Keratinocyte (primary cell): Measurements from ENCODE around the gene JCAD. TPM values are rescaled to one million over a fixed set of nuclear protein-coding genes. Genes with fewer than 3 reads are reported as not detected.

Experiments used
- DNase-seq: peaks from one replicate; pipeline ENCODE4 v3.0.0-alpha.2; 2011; ENCODE audit warnings: low read depth, missing footprints, low spot score
- FAIRE-seq: peaks from 2 replicates; lab custom pipeline; 2011; peaks lifted over from hg19 to GRCh38; lab: Jason Lieb, UNC
- H2AFZ ChIP-seq: 2 replicates; pipeline ENCODE4 v1.6.0; 2012; ENCODE audit warnings: low read length, control low read depth, inconsistent platforms; ENCODE audit not compliant: control insufficient read depth
- H3K27ac ChIP-seq: 2 replicates; pipeline ENCODE4 v1.5.1; 2011; ENCODE audit warnings: low read length; ENCODE audit not compliant: control insufficient read depth, insufficient read depth
- H3K27me3 ChIP-seq: 3 replicates; pipeline ENCODE4 v1.6.0; 2011; ENCODE audit warnings: low read length; ENCODE audit not compliant: control insufficient read depth, insufficient read depth; ENCODE audit errors: extremely low read depth
- H3K36me3 ChIP-seq, 2 experiments: 2 replicates in 1 of 2; 3 replicates in 1 of 2; pipeline ENCODE4 v1.5.1; 2011; ENCODE audit warnings: low read length in 2 of 2, mild to moderate bottlenecking in 1 of 2; ENCODE audit not compliant: control insufficient read depth in 2 of 2, insufficient read depth in 2 of 2; ENCODE audit errors: extremely low read depth in 1 of 2
- H3K4me1 ChIP-seq: 3 replicates; pipeline ENCODE4 v1.5.1; 2011; ENCODE audit warnings: low read length; ENCODE audit not compliant: control insufficient read depth, insufficient read depth; ENCODE audit errors: extremely low read depth
- H3K4me2 ChIP-seq: 3 replicates; pipeline ENCODE4 v1.6.0; 2011; ENCODE audit warnings: low read depth, low read length; ENCODE audit not compliant: control insufficient read depth, insufficient read depth; ENCODE audit errors: extremely low read depth
- H3K4me3 ChIP-seq, 3 experiments: fragments of 200-600 bp in 1 of 3; sonication (generic) in 1 of 3; 2 replicates in 2 of 3; 3 replicates in 1 of 3; pipeline ENCODE4 v1.5.1; 2011 to 2016; ENCODE audit warnings: low read length in 3 of 3, mild to moderate bottlenecking in 3 of 3, control low read depth in 2 of 3, inconsistent platforms in 1 of 3, low read depth in 1 of 3, mixed read lengths in 1 of 3, mixed run types in 1 of 3, moderate library complexity in 1 of 3; ENCODE audit not compliant: control insufficient read depth in 2 of 3, insufficient read depth in 2 of 3; ENCODE audit errors: extremely low read depth in 1 of 3
- H3K79me2 ChIP-seq: 2 replicates; pipeline ENCODE4 v1.6.0; 2012; ENCODE audit warnings: low read length; ENCODE audit not compliant: control insufficient read depth, insufficient read depth
- H3K9ac ChIP-seq: 3 replicates; pipeline ENCODE4 v1.6.0; 2011; ENCODE audit warnings: low read length; ENCODE audit not compliant: control insufficient read depth, insufficient read depth; ENCODE audit errors: extremely low read depth
- H3K9me1 ChIP-seq: 3 replicates; pipeline ENCODE4 v1.6.0; 2011; ENCODE audit warnings: low read length; ENCODE audit not compliant: control insufficient read depth, insufficient read depth; ENCODE audit errors: extremely low read depth
- H3K9me3 ChIP-seq: 2 replicates; pipeline ENCODE4 v1.5.1; 2012; ENCODE audit warnings: low read depth, low read length; ENCODE audit not compliant: control insufficient read depth
- H4K20me1 ChIP-seq: 3 replicates; pipeline ENCODE4 v1.6.0; 2011; ENCODE audit warnings: low read length; ENCODE audit not compliant: control insufficient read depth, insufficient read depth; ENCODE audit errors: extremely low read depth
- CTCF ChIP-seq, 3 experiments: IDR thresholded peaks in 1 of 3; conservative IDR thresholded peaks in 1 of 3; optimal IDR thresholded peaks in 1 of 3; 2 replicates in 2 of 3; 3 replicates in 1 of 3; pipeline versions ENCODE3 to v1.5.1; 2011; ENCODE audit warnings: low read length in 3 of 3, mild to moderate bottlenecking in 3 of 3, moderate library complexity in 2 of 3, control low read depth in 1 of 3, inconsistent platforms in 1 of 3; ENCODE audit not compliant: insufficient read depth in 2 of 3; ENCODE audit errors: extremely low read depth in 1 of 3
- EZH2 ChIP-seq: IDR thresholded peaks from one replicate; pipeline ENCODE4 v1.6.1; 2012; ENCODE audit warnings: inconsistent platforms, mild to moderate bottlenecking, low read length, moderate library complexity
- dilution Hi-C: fragments of 300-500 bp; cut with MboI; formaldehyde crosslinking; loops from one replicate; pipeline ENCODE4 v1.7.0; 2020; ENCODE audit warnings: low sequenced_read_pairs; ENCODE audit not compliant: extremely low pct_ligation_motif_present
- polyA plus RNA-seq, 5 experiments: library from polyadenylated mRNA; depleted of rRNA in 3 of 5; stranded (reverse) in 3 of 5; stranded (forward) in 1 of 5; unstranded in 1 of 5; fragments of >200 nt; gene quantifications; 1 replicate in 1 of 5; 2 replicates in 3 of 5; 3 replicates in 1 of 5; pipeline versions ENCODE4 v1.2.1 to v1.2.3, GENCODE V29; 2011 to 2012; ENCODE audit warnings: missing spikeins in 2 of 5, low read depth in 1 of 5, low replicate concordance in 1 of 5

Gene JCAD
- polyA plus RNA-seq, 1 donor (not counting 4 experiments of a cell fraction or from before 2014, with no cell fraction given), result 0.10 TPM

GRCh38 chr10:30048768-30049517, 10.4 kb downstream of the JCAD start:
- Histone ChIP-seq H3K4me1 (no peaks in the 10 kb centered on the region), H3K9me1 (no peaks in the 10 kb centered on the region), H3K9me3 (no peaks in the 10 kb centered on the region), H3K36me3 (no peaks in the 10 kb centered on the region), H3K27ac (no peak overlapping the region), H3K4me3 (no peak overlapping the region), H2AFZ (no peak overlapping the region), H3K79me2 (no peaks in the 10 kb centered on the region), H3K9ac (no peak overlapping the region), H3K4me2 (no peak overlapping the region), H4K20me1 (no peaks in the 10 kb centered on the region), H3K27me3 (no peaks in the 10 kb centered on the region)
- no peak for DNase-seq
- TF ChIP-seq EZH2 (no peak), CTCF (optimal IDR thresholded peaks at IDR 0.05 in 1 of 3, IDR thresholded peaks at IDR 0.05 in 1 of 3, conservative IDR thresholded peaks at IDR 0.05 in 1 of 3; ENCODE audit: extremely low read depth in 1 of 3, insufficient read depth in 2 of 3, low read length in 3 of 3) (no peak)
- no peak for FAIRE-seq
- dilution Hi-C loops, result no loop called here

DNA sequence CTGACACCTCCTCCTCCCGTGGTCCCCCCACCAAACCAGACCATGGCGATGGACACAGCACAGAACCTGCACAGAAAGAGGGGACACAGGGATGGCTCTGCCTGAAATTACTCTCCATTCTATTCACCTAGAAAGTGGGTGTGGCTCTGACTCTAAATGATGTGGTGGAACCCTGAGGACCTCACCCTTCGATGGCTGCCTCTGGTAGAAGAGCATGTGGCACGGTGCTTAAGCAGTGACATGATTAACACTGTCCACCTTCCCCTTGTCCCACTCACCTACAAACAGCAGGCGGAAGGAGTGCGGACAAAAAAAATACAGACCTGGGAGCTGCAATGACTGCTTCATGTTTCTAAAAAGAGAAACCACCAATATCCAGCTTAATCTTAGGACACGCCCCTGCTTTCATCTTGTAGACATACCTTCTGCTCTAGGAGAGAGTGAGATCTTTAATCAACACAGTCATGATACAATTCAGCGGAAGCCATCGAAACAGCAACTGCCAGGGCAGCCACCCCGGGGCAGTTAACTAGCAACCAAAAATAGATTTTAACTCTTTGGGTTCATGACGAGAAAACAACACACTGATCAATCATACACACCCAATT, 11.4 kb downstream of the JCAD start:
- H3K9me3 ChIP-seq, result no peaks in the 10 kb centered on the region
- H3K27me3 ChIP-seq, result no peaks in the 10 kb centered on the region
- dilution Hi-C loops, result no loop called here
- H3K36me3 ChIP-seq, result no peaks in the 10 kb centered on the region
- no peak overlapping the region for H3K4me3 ChIP-seq
- FAIRE-seq, result no peak
- H3K79me2 ChIP-seq, result no peaks in the 10 kb centered on the region
- H4K20me1 ChIP-seq, result no peaks in the 10 kb centered on the region
- no peak overlapping the region for H2AFZ ChIP-seq
- no peak overlapping the region for H3K4me2 ChIP-seq
- no peak overlapping the region for H3K27ac ChIP-seq
- H3K4me1 ChIP-seq, result no peaks in the 10 kb centered on the region
- no peak overlapping the region for H3K9ac ChIP-seq
- no peaks in the 10 kb centered on the region for H3K9me1 ChIP-seq
- no peak for DNase-seq
- TF ChIP-seq CTCF (optimal IDR thresholded peaks at IDR 0.05 in 1 of 3, IDR thresholded peaks at IDR 0.05 in 1 of 3, conservative IDR thresholded peaks at IDR 0.05 in 1 of 3; ENCODE audit: extremely low read depth in 1 of 3, insufficient read depth in 2 of 3, low read length in 3 of 3) (no peak), EZH2 (no peak)
